SK-N-SH treated with all-trans-retinoic acid at 6 μM for 48 hours (cell line): ENCODE measurements around the gene TUBGCP2.
"Not testable (repeated sequence)": the region's sequence is repeated elsewhere in the genome, so short reads cannot be mapped to it uniquely, and the experiment has no call there.

Source experiments
- ATAC-seq: fragments of 200-7000 bp; cut with Tn5 transposase; 3 replicates; pipeline ENCODE4 v1.9.1; 2020; ENCODE audit warnings: mild to moderate bottlenecking, moderate library complexity
- ARNTL ChIP-seq: fragments of 450-650 bp; formaldehyde crosslinking; IDR thresholded peaks from 2 replicates; pipeline ENCODE4 v1.5.0; 2020; ENCODE audit warnings: low read depth, mild to moderate bottlenecking, moderate library complexity, borderline replicate concordance
- CREB5 ChIP-seq: fragments of 250-450 bp; sonication (Bioruptor Pico); IDR thresholded peaks from 2 replicates; pipeline ENCODE4 v1.5.1; 2020; ENCODE audit warnings: low read depth, mild to moderate bottlenecking, moderate library complexity
- CSDC2 ChIP-seq: fragments of 250-450 bp; sonication (Bioruptor Pico); IDR thresholded peaks from 2 replicates; pipeline ENCODE4 v1.5.0; 2020; ENCODE audit warnings: mild to moderate bottlenecking, moderate library complexity
- ESRRG ChIP-seq: fragments of 250-450 bp; sonication (Bioruptor Pico); IDR thresholded peaks from 2 replicates; pipeline ENCODE4 v1.6.1; 2021; ENCODE audit warnings: mild to moderate bottlenecking
- GLIS3 ChIP-seq: fragments of 250-450 bp; sonication (Bioruptor Pico); IDR thresholded peaks from 2 replicates; pipeline ENCODE4 v1.5.0; 2020; ENCODE audit warnings: mild to moderate bottlenecking, moderate library complexity
- ISL1 ChIP-seq: fragments of 250-450 bp; sonication (Bioruptor Pico); IDR thresholded peaks from 2 replicates; pipeline ENCODE4 v2.1.2; 2022; ENCODE audit warnings: mild to moderate bottlenecking, moderate library complexity
- OSR1 ChIP-seq: fragments of 250-450 bp; sonication (Bioruptor Pico); IDR thresholded peaks from 2 replicates; pipeline ENCODE4 v1.8.0; 2022; ENCODE audit warnings: moderate library complexity, mild to moderate bottlenecking, inconsistent platforms
- PATZ1 ChIP-seq: fragments of 250-450 bp; sonication (Bioruptor Pico); IDR thresholded peaks from 2 replicates; pipeline ENCODE4 v1.8.0; 2020; ENCODE audit warnings: mild to moderate bottlenecking, moderate library complexity, borderline replicate concordance
- POU6F1 ChIP-seq: fragments of 250-450 bp; sonication (Bioruptor Pico); IDR thresholded peaks from 2 replicates; pipeline ENCODE4 v1.8.0; 2021; ENCODE audit warnings: low read depth, mild to moderate bottlenecking, moderate library complexity, borderline replicate concordance
- PPARA ChIP-seq: fragments of 250-450 bp; sonication (Bioruptor Pico); IDR thresholded peaks from 2 replicates; pipeline ENCODE4 v1.5.0; 2020; ENCODE audit warnings: mild to moderate bottlenecking, borderline replicate concordance
- RARB ChIP-seq: fragments of 250-450 bp; sonication (Bioruptor Pico); IDR thresholded peaks from 2 replicates; pipeline ENCODE4 v1.8.0; 2021; ENCODE audit warnings: mild to moderate bottlenecking, moderate library complexity
- SNAI2 ChIP-seq: fragments of 250-450 bp; sonication (Bioruptor Pico); IDR thresholded peaks from 2 replicates; pipeline ENCODE4 v1.5.0; 2020; ENCODE audit warnings: mild to moderate bottlenecking, moderate library complexity
- TCF4 ChIP-seq: fragments of 250-450 bp; sonication (Bioruptor Pico); IDR thresholded peaks from 2 replicates; pipeline ENCODE4 v1.8.0; 2021; ENCODE audit warnings: mild to moderate bottlenecking, moderate library complexity, borderline replicate concordance
- ZC3H10 ChIP-seq: fragments of 250-450 bp; sonication (Bioruptor Pico); IDR thresholded peaks from 2 replicates; pipeline ENCODE4 v1.5.1; 2021; ENCODE audit warnings: mild to moderate bottlenecking, moderate library complexity
- ZFP3 ChIP-seq: fragments of 250-450 bp; sonication (Bioruptor Pico); IDR thresholded peaks from 2 replicates; pipeline ENCODE4 v1.5.0; 2020; ENCODE audit warnings: mild to moderate bottlenecking, moderate library complexity
- ZFP30 ChIP-seq: fragments of 450-650 bp; formaldehyde crosslinking; IDR thresholded peaks from 2 replicates; pipeline ENCODE4 v1.5.0; 2022; ENCODE audit warnings: mild to moderate bottlenecking, moderate library complexity
- ZNF70 ChIP-seq: fragments of 450-650 bp; formaldehyde crosslinking; IDR thresholded peaks from 2 replicates; pipeline ENCODE4 v1.5.0; 2020; ENCODE audit warnings: mild to moderate bottlenecking, moderate library complexity
- TF ChIP-seq, protein P1 (sequence below): fragments of 250-450 bp; sonication (Bioruptor Pico); IDR thresholded peaks from 2 replicates; pipeline ENCODE4 v1.5.1; 2021; ENCODE audit warnings: mild to moderate bottlenecking, moderate library complexity
- TF ChIP-seq, protein P2 (sequence below): fragments of 250-450 bp; sonication (Bioruptor Pico); IDR thresholded peaks from 2 replicates; pipeline ENCODE4 v1.5.0; 2020; ENCODE audit warnings: mild to moderate bottlenecking, moderate library complexity

Gene TUBGCP2

GRCh38 chr10:133235265-133235855, 73.3 kb downstream of the TUBGCP2 start:
- ATAC-seq: no peak
- TF ChIP-seq ZFP3 (CRISPR knock-in tag) (no peak), SNAI2 (CRISPR knock-in tag) (no peak), CSDC2 (CRISPR knock-in tag) (no peak), ARNTL (no peak), OSR1 (CRISPR knock-in tag) (no peak), ESRRG (no peak)

DNA sequence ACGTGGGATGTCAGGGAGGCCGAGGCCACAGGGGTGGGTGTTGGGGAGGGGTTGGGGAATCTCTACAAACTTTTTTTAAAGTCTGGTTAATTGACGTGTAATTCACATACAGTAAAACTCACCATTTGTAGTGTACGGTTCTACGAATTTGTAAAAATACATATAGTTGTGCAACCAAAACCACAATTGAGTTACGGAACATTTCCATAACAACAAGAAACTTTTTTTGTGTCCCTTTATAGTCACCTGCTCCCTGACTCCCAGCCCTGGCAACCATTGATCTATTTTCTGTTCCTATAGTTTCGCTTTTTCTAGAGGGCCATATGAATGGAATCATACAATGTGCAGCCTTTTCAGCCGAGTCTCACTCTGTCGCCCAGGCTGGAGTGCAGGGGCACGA, 73.9 kb downstream of the TUBGCP2 start:
- ATAC-seq: not testable (repeated sequence)

DNA sequence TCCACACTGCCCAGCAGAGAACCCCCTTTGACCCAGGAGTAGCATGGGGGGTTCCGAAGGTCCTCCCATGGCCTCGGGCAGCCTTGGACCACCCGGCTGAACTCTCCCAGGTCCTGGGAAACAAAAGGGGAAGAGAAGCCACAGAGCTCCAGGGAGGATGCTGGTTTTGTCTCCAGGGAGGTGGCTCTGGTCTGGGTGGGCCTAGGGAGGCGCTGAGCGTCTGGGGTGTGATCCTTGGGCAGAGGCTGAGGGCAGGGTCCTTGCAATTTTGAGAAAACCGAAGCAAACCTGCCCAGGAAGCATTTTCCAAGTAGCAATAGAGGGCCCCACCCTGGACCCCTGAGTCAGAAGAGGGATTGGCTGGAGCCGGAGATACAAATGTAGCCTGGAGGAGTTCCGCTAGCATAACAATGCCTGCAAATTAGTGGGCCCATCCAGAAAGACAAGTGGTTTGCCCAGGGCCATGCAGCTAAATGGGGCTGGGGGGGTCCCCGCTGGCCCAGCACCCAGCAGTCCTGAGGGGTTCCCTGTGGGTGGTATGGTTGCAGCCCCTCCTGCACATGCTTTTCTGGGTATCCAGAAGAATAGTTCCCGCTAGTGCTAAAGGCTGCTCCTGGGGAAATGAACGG, 76.6 kb downstream of the TUBGCP2 start:
- TF ChIP-seq OSR1 (CRISPR knock-in tag) (no peak), SNAI2 (CRISPR knock-in tag) (no peak), GLIS3 (CRISPR knock-in tag) (no peak), POU6F1 (CRISPR knock-in tag) (no peak), ARNTL (no peak), ISL1 (CRISPR knock-in tag) (no peak), ZC3H10 (CRISPR knock-in tag) (no peak), ZFP30 (CRISPR knock-in tag) (no peak), ESRRG (no peak), PATZ1 (CRISPR knock-in tag) (no peak), PPARA (no peak), TCF4 (CRISPR knock-in tag) (no peak)
- TF ChIP-seq, protein P1, sequence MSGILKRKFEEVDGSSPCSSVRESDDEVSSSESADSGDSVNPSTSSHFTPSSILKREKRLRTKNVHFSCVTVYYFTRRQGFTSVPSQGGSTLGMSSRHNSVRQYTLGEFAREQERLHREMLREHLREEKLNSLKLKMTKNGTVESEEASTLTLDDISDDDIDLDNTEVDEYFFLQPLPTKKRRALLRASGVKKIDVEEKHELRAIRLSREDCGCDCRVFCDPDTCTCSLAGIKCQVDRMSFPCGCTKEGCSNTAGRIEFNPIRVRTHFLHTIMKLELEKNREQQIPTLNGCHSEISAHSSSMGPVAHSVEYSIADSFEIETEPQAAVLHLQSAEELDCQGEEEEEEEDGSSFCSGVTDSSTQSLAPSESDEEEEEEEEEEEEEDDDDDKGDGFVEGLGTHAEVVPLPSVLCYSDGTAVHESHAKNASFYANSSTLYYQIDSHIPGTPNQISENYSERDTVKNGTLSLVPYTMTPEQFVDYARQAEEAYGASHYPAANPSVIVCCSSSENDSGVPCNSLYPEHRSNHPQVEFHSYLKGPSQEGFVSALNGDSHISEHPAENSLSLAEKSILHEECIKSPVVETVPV (CRISPR knock-in tag): no peak
- no peak for ATAC-seq

DNA sequence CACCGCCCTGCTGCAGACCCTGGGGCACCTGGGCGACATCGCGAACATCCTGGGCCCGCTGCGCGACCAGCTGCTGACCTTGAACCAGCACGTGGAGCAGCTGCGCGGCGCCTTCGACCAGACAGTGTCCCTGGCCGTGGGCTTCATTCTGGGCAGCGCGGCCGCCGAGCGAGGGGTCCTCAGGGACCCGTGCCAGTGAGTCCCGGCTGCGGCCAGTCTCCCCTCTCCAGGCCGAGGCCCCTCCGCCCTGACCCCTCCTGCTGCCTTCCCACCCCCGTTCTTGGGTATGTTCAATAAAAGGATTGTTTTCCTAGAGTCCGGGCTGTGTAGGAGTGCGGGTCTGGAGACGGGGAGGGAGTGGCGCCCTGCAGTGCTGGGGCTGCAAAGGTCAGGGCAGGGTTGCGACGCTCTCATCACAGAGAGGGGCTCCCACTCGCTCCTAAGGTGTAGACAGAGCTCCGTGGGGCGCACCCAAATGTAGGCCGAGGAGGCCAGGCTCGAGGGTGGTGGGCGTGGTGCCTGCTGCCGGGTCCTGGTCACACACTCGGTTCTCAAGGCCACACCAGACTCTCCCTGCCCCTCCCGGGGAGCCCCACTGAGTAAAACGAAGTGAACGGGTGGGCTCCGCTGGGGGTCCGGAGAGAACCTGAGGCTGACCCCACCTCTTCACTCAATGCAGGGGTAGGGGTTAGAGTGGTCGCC, 77.3 kb downstream of the TUBGCP2 start:
- no peak for ATAC-seq
- TF ChIP-seq PPARA: no peak
- TF ChIP-seq OSR1 (CRISPR knock-in tag): no peak
- TF ChIP-seq ZC3H10 (CRISPR knock-in tag): no peak
- TF ChIP-seq TCF4 (CRISPR knock-in tag): no peak
- TF ChIP-seq, protein P2, sequence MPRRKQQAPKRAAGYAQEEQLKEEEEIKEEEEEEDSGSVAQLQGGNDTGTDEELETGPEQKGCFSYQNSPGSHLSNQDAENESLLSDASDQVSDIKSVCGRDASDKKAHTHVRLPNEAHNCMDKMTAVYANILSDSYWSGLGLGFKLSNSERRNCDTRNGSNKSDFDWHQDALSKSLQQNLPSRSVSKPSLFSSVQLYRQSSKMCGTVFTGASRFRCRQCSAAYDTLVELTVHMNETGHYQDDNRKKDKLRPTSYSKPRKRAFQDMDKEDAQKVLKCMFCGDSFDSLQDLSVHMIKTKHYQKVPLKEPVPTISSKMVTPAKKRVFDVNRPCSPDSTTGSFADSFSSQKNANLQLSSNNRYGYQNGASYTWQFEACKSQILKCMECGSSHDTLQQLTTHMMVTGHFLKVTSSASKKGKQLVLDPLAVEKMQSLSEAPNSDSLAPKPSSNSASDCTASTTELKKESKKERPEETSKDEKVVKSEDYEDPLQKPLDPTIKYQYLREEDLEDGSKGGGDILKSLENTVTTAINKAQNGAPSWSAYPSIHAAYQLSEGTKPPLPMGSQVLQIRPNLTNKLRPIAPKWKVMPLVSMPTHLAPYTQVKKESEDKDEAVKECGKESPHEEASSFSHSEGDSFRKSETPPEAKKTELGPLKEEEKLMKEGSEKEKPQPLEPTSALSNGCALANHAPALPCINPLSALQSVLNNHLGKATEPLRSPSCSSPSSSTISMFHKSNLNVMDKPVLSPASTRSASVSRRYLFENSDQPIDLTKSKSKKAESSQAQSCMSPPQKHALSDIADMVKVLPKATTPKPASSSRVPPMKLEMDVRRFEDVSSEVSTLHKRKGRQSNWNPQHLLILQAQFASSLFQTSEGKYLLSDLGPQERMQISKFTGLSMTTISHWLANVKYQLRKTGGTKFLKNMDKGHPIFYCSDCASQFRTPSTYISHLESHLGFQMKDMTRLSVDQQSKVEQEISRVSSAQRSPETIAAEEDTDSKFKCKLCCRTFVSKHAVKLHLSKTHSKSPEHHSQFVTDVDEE (CRISPR knock-in tag): no peak
- TF ChIP-seq GLIS3 (CRISPR knock-in tag): no peak
- TF ChIP-seq, protein P1 (CRISPR knock-in tag): no peak
- no peak for TF ChIP-seq RARB (CRISPR knock-in tag)
- TF ChIP-seq ZFP30 (CRISPR knock-in tag): no peak
- no peak for TF ChIP-seq ZNF70 (CRISPR knock-in tag)
- no peak for TF ChIP-seq ARNTL
- no peak for TF ChIP-seq CREB5 (CRISPR knock-in tag)
